HG02885 (cell line): Measurements from ENCODE around the gene EVI2A.
"Not testable (repeated sequence)": the region's sequence is repeated elsewhere in the genome, so short reads cannot be mapped to it uniquely, and the experiment has no call there.

ENCODE experiments used
- ATAC-seq: cut with Tn5 transposase; IDR thresholded peaks from one replicate; pipeline ENCODE4 v1.9.1; 2021; ENCODE audit warnings: mild to moderate bottlenecking; ENCODE audit not compliant: unreplicated experiment, poor library complexity

EVI2A gene, protein sequence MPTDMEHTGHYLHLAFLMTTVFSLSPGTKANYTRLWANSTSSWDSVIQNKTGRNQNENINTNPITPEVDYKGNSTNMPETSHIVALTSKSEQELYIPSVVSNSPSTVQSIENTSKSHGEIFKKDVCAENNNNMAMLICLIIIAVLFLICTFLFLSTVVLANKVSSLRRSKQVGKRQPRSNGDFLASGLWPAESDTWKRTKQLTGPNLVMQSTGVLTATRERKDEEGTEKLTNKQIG

GRCh38 chr17:31321481-31321880 is at the start of gene EVI2A:
Gene EVI2A, minus strand, starts transcription at chr17:31321622. Its CDS starts 2,609 bp downstream, at chr17:31319013.
- no peak for ATAC-seq

GRCh38 chr17:31369266-31369665 is 47.8 kb upstream of the EVI2A start:
- ATAC-seq = no peak

GRCh38 chr17:31366088-31366487 is 44.7 kb upstream of the EVI2A start:
- no peak for ATAC-seq

- ATAC-seq = no peak
These were observed 42.6 kb upstream of the EVI2A start for GRCh38 chr17:31364012-31364411.

DNA sequence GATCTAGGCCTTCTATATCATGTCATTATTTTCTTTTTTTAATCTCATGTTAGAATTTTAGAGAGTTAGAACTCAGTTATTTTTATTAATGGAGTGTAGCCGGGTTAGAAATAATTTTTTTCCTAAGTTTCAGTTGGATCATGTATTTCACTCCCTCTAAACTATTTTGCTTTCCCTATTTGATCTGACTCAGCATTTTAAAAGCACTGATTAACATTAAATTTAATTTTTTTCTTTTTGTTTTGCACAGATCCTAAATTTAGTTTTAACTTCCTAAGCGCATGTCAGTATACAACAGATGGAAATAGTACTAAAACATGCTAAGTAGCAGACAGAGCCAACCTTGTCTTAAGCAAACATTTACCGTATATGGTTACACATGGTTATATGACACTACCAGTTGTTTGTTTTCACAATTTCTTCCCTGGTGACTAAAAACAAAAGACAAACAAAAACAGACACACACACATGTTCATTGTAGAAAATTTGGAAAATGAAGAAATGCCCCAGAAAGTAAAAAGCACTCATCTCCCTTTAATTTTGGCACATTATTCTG is 36.5 kb upstream of the EVI2A start:
- no peak for ATAC-seq

DNA sequence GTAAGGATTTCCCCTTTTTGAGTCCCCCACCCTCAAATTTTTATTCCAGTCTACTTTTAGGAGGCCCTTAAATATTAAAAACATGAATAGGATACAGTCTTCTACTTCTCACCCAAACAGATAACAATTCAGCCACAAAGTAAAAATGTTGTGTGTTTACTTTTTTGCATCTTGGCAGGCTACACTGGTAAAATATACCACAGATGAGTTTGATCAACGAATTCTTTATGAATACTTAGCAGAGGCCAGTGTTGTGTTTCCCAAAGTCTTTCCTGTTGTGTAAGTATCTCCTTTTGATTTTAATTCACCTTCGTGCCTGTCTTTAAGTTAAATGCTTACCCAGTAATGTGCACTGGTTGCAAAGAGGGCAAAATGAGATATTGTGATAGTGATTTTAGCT is 35.7 kb upstream of the EVI2A start:
- no peak for ATAC-seq

DNA sequence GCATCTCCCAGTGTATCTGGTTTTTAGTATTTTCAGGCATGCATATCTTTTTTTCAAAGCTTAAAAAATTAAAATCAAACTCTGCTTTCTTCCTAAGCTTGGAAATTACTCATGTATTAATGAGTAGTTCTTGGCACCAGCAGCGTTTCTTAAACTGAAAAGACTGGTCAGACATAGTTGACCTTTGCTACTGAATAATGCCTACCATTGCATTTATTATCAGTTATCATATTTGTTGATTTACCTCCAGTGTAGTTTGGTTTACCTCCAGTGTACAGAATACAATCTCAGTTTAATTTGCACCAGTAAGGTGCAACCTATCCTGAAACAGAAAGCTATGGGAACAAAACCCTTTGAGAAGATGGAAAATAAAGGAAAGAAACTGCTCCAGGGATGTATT is 34.5 kb upstream of the EVI2A start:
- ATAC-seq = no peak

DNA sequence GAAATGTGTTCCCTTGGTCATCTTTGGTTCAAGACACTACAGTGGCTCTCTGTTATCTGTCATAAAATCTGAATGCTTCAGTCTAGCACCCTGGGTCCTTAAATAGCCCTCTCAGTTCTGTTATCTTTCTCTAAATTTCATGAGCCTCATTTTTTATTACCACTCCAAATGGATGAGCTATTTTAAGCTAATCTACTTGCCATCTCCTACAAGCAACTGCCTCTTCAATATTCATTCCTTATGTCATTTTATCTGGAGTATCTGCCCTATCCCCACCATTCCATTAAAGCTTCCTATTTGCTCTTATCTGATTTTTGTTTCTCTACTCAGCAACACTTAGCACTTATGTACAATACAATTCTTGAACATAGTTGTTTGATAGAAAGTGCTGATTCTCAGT is 28.0 kb upstream of the EVI2A start:
- no peak for ATAC-seq

DNA sequence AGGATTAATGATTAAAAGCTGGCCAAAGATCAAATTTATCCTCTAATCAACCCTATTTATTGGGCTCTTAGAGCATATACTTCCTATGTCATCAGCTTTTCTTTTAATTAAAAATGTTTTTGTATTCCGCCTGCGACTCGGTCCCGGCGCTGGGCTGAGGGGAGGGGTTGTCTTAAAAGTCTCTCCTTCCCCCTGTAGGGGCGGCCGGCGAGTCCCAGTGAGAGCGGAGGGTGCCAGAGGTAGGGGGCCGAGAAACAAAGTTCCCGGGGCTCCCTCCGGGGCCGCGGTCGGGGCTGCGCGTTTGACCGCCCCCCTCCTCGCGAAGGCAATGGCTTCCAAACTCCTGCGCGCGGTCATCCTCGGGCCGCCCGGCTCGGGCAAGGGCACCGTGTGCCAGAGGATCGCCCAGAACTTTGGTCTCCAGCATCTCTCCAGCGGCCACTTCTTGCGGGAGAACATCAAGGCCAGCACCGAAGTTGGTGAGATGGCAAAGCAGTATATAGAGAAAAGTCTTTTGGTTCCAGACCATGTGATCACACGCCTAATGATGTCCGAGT is 23.8 kb upstream of the EVI2A start:
- ATAC-seq = not testable (repeated sequence)

- no peak for ATAC-seq
These were observed 18.7 kb upstream of the EVI2A start for GRCh38 chr17:31339906-31340661.

DNA sequence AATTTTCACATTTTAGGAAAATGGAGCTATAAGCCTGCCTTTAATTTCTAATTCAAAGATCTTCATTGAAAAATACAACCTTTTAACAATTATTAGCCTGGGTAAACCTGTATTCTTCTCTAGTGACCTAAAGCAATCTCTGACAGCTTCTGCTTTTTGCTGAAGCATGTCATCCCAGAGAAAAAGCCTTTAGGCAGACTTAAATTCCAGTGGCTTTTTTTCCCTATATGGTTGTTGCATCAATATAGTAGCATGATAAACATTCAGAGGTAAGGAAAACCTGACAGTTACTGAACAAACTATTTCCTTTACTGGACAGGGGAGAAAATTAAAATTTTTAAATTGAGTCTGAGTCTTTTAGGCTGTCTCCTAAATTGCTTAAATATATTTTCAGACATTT is 7.8 kb upstream of the EVI2A start:
- ATAC-seq = no peak

DNA sequence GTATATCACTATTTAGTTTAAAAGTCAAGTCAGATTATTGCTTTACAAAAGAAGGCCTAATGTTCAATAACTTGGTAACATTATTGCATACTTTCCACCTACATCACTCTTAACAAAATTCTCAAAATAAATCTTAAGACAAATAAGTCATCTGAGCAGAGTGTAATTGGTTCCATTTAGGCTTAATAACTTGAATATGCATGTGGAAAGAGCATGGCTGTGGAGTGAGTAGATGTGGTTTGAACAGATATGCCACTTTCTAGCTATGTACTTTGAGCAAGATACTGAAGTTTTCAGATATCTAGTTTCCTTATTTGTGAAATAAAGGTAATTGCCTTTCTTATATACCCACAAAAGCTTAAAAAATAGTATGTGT is 6.7 kb upstream of the EVI2A start:
- ATAC-seq = no peak

DNA sequence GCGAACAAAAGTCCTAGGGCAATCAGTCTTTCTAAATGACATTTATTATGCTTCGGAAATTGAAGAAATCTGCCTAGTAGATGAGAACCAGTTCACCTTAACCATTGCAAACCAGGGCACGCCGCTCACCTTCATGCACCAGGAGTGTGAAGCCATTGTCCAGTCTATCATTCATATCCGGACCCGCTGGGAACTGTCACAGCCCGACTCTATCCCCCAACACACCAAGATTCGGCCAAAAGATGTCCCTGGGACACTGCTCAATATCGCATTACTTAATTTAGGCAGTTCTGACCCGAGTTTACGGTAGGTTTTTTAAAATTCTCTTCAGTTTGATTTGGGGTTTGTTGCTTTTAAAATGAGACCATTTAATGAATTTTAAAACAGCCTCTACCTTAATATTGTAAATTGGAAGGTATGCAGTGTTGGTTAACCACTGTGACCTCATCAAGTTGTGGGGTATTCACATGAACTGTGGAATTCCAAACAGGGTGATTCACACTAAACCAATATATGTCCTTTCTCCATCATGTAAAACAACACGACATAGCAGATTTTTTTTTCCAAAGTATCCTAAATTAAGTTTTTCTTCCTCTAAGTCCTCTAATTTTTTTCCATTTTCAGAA is 6.2 kb upstream of the EVI2A start:
- no peak for ATAC-seq

- no peak for ATAC-seq
These were observed 2.1 kb upstream of the EVI2A start for GRCh38 chr17:31323551-31323950.

GRCh38 chr17:31321966-31322365 is 544 bp upstream of the EVI2A start:
- ATAC-seq = no peak

DNA sequence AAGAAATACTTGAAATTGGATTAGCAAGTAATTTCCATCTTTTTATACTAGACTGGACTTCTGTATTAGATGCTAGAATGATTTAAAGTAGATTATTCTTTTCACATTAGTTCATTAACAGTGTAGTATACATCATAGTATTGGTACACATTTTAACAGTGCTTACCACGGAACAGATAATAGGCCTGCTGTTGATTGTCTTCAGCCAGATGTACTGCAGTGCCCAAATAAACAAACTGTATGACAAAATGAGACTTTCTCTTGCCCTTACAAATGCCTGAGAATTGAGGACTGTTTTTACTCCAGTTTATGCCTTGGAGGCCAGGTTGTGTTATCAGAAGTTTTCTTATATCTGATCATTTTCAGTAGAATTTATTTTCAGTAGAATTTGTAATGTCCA is 631 bp downstream of the EVI2A start:
- ATAC-seq = no peak

GRCh38 chr17:31320241-31320640 is 1.2 kb downstream of the EVI2A start:
- ATAC-seq = no peak

DNA sequence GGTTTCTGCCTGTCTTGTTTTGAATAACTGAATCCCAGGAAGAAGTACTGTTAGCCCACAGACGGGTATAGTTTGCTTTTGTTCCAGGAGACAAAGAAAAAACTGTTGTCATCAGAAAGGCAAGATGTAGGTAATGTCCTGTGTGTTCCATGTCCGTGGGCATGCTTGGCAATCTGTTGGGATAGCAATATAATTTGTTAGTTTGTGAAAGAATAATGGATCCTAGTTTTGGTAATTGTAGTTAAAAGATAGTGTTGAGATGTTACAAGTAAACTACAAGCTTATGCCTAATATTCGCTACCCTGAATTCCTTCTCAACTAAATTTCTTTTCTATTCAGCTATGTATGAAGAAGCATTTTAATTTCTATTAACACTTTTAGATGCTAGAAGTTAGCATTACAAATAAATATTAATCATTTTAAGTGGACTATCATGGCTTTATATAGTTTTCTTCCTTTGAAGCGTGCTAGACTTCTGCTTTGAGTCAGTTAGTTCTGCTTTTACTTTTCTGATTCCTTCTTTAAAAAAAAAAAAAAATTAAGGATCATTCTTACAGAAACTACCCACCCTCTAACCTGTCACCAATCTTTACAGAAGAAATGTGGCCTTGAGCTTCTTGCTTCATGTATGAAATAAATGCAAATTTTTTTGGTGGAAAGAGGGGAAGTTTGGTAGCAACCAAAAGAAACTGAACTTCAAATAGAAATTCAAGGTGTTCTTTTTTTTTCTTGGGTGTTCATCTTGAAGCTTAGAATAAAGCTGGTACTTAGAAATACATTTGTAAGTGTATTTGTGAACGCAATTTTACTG is 2.4 kb downstream of the EVI2A start:
- no peak for ATAC-seq

GRCh38 chr17:31318298-31318801 is 3.1 kb downstream of the EVI2A start:
- no peak for ATAC-seq

GRCh38 chr17:31314782-31315100 is 6.7 kb downstream of the EVI2A start:
- ATAC-seq = no peak
